Cardiac fibroblast (primary cell): ENCODE data around the gene HS3ST5.

Source experiments
- DNase-seq, 2 donors: peaks; one replicate each; pipeline versions ENCODE4 v3.0.0 to v3.0.0-alpha.2; 2010; ENCODE audit warnings: low read depth in 2 of 2
- H3K4me3 ChIP-seq, 2 donors: replicated peaks in 1 of 2; 1 replicate in 1 of 2; 2 replicates in 1 of 2; pipeline ENCODE4 v1.5.1; 2011; ENCODE audit warnings: low read depth in 2 of 2, low read length in 2 of 2, mild to moderate bottlenecking in 2 of 2, moderate library complexity in 1 of 2
- TF ChIP-seq, protein P1 (sequence below): IDR thresholded peaks from one replicate; pipeline ENCODE4 v1.5.1; 2011; ENCODE audit warnings: low read depth, mild to moderate bottlenecking, low read length, inconsistent platforms

Gene HS3ST5

DNA sequence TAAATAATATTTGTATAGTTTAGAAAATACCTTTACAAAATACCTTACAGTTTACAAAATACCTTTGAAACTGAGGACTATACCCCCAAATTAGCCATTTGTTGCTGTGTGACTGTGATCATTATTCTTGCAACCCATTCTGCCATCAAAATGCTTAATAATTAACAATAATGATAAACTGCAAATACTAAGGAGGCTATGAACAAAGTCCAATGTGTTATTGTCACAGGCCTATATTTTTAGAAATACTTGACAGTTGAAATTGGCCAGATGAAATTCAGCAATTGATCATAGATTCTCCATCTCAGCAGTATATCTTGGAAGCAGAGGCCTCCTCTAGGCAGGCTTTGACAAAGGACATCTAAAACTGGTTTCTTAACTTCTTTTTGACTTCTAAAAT, 178.6 kb downstream of the HS3ST5 start:
- DNase-seq = no peak
- no peak overlapping the region for H3K4me3 ChIP-seq
- TF ChIP-seq, protein P1, sequence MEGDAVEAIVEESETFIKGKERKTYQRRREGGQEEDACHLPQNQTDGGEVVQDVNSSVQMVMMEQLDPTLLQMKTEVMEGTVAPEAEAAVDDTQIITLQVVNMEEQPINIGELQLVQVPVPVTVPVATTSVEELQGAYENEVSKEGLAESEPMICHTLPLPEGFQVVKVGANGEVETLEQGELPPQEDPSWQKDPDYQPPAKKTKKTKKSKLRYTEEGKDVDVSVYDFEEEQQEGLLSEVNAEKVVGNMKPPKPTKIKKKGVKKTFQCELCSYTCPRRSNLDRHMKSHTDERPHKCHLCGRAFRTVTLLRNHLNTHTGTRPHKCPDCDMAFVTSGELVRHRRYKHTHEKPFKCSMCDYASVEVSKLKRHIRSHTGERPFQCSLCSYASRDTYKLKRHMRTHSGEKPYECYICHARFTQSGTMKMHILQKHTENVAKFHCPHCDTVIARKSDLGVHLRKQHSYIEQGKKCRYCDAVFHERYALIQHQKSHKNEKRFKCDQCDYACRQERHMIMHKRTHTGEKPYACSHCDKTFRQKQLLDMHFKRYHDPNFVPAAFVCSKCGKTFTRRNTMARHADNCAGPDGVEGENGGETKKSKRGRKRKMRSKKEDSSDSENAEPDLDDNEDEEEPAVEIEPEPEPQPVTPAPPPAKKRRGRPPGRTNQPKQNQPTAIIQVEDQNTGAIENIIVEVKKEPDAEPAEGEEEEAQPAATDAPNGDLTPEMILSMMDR = no peak

- TF ChIP-seq, protein P1 = no peak
- DNase-seq = no peak
- no peak overlapping the region for H3K4me3 ChIP-seq
Observed at GRCh38 chr6:114162691-114163347, 180.0 kb downstream of the HS3ST5 start.

- no peak for DNase-seq
- no peak overlapping the region for H3K4me3 ChIP-seq
- TF ChIP-seq, protein P1 = no peak
Observed at GRCh38 chr6:114160881-114161280, 181.9 kb downstream of the HS3ST5 start.

- H3K4me3 ChIP-seq = no peak overlapping the region
- no peak for DNase-seq
- TF ChIP-seq, protein P1 = no peak
Observed at GRCh38 chr6:114159727-114160126, 183.1 kb downstream of the HS3ST5 start.

GRCh38 chr6:114158838-114159694, 183.8 kb downstream of the HS3ST5 start:
- TF ChIP-seq, protein P1 = no peak
- no peak for DNase-seq
- no peak overlapping the region for H3K4me3 ChIP-seq

DNA sequence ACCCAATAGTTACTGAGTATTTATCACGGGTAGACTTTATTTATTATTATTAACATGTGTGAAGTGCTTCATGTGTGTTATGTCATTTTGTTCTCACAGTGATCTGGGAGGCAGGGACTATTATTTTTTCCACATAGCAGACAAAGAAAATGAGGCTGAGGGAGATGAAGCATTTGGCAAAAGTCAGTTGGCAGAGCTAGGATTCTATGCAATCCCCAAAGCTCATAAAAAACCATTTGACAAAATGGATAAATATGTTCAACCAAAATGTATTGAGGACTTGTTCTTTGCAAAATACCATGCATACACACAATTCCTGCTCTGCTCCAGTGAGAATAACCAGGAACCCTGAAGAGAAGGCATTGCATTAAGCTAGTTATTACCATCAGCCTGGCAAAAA, 184.4 kb downstream of the HS3ST5 start:
- H3K4me3 ChIP-seq = no peak overlapping the region
- no peak for DNase-seq
- TF ChIP-seq, protein P1 = no peak
